ENCODE measurements around the gene STT3B.
"Not testable (repeated sequence)": the region's sequence is repeated elsewhere in the genome, so short reads cannot be mapped to it uniquely, and the experiment has no call there.

Gene STT3B

GRCh38 chr3:31553258-31553657 is 20.5 kb downstream of the STT3B start:
- no peak for DNase-seq

- no peak for DNase-seq
These were observed 22.5 kb downstream of the STT3B start for GRCh38 chr3:31555204-31555603.

GRCh38 chr3:31559872-31560534 is 27.3 kb downstream of the STT3B start:
- no peak for DNase-seq

GRCh38 chr3:31561891-31562290 is 29.2 kb downstream of the STT3B start:
- no peak for DNase-seq

- DNase-seq: peak; percentile 17
These were observed 29.8 kb downstream of the STT3B start for GRCh38 chr3:31562525-31562924.

GRCh38 chr3:31565288-31565687 is 32.6 kb downstream of the STT3B start:
- no peak for DNase-seq

- peak; percentile 28 for DNase-seq
These were observed 34.3 kb downstream of the STT3B start for GRCh38 chr3:31567036-31567435.

GRCh38 chr3:31568649-31569048 is 35.9 kb downstream of the STT3B start:
- DNase-seq: no peak

GRCh38 chr3:31571325-31571724 is 38.6 kb downstream of the STT3B start:
- DNase-seq: no peak

GRCh38 chr3:31572236-31573004 is 39.7 kb downstream of the STT3B start:
- no peak for DNase-seq

- DNase-seq: no peak
These were observed 40.5 kb downstream of the STT3B start for GRCh38 chr3:31573036-31573779.

- no peak for DNase-seq
These were observed 42.7 kb downstream of the STT3B start for GRCh38 chr3:31575448-31575847.

- DNase-seq: no peak
These were observed 43.8 kb downstream of the STT3B start for GRCh38 chr3:31576521-31576920.

GRCh38 chr3:31577232-31577631 is 44.5 kb downstream of the STT3B start:
- DNase-seq: no peak

GRCh38 chr3:31579828-31580227 is 47.1 kb downstream of the STT3B start:
- DNase-seq: no peak

GRCh38 chr3:31580645-31581044 is 47.9 kb downstream of the STT3B start:
- no peak for DNase-seq

- no peak for DNase-seq
These were observed 48.9 kb downstream of the STT3B start for GRCh38 chr3:31581660-31582059.

- no peak for DNase-seq
These were observed 56.5 kb downstream of the STT3B start for GRCh38 chr3:31589228-31589627.

- no peak for DNase-seq
These were observed 57.9 kb downstream of the STT3B start for GRCh38 chr3:31590650-31591049.

- no peak for DNase-seq
These were observed 60.0 kb downstream of the STT3B start for GRCh38 chr3:31592764-31593163.

GRCh38 chr3:31596176-31596575 is 63.5 kb downstream of the STT3B start:
- DNase-seq: no peak

GRCh38 chr3:31600431-31600830 is 67.7 kb downstream of the STT3B start:
- no peak for DNase-seq

GRCh38 chr3:31605333-31605732 is 72.6 kb downstream of the STT3B start:
- not testable (repeated sequence) for DNase-seq

- no peak for DNase-seq
These were observed 73.7 kb downstream of the STT3B start for GRCh38 chr3:31606453-31606852.

All from RPMI8226 (cell line).